ENCODE data around the gene IL26.

The IL26 gene, protein sequence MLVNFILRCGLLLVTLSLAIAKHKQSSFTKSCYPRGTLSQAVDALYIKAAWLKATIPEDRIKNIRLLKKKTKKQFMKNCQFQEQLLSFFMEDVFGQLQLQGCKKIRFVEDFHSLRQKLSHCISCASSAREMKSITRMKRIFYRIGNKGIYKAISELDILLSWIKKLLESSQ

GRCh38 chr12:68225576-68226476 is at the start of gene IL26:
TSS of gene IL26 (minus strand) at chr12:68225810. CDS start at chr12:68225756, 54 bp downstream.
- no peak for DNase-seq (ENCODE audit: low spot score)

DNA sequence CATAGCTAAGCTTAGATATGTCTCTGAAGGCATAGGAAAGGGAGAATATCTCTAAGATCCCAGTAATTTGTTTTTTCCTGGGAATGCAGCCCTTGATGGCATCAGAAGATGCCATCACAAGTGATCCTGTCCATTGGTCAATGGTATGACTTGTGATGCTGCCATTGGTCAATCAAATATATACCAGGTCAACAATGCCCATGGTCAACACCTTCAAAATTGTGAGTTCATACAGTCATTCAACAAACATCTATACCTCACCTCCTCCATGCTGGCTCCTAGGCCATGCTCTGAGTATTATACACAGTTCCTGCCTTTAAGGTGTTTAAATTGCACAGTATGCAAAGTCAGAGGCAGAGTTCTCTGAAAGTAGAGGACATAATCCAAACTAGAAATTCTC is 47.1 kb upstream of the IL26 start:
- DNase-seq (ENCODE audit: low spot score) = no peak

DNA sequence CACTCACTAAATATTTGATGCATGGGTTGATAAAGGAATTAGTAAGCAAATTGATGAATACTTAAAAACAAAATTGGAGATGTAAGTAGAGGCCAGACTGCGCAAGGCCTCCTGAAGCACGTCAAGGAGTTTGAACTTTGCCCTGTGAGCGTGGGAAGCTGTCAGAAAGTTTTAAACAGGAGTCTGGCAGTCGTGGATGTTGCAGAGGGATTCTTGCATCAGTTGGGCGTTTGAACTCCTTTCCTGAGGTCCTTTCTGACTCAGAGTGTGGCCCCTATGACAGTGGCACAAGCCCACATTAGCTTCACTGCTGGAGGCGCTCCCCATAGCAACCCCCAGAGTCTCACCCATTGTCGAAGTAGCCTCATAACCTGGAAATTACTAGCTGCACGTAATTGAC is 45.7 kb upstream of the IL26 start:
- DNase-seq (ENCODE audit: low spot score) = no peak

DNA sequence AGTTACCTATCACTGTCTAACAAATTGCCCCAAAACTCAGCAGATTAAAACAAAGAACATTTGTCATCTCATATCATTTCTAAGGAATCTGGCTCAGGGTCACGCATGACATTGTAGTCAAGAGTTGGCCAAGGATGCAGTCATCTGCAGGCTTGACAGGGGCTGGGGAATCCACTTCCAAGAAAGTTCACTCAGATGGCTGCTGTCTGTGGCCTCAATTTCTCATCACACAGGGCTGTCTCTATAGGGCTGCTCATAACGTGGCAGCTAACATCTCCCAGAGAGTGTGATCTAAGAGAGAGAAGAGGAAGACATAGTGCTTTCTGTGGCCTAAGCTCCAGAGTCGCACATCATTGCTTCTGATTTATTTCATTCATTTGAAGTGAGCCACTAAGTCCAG is 44.7 kb upstream of the IL26 start:
- no peak for DNase-seq (ENCODE audit: low spot score)

DNA sequence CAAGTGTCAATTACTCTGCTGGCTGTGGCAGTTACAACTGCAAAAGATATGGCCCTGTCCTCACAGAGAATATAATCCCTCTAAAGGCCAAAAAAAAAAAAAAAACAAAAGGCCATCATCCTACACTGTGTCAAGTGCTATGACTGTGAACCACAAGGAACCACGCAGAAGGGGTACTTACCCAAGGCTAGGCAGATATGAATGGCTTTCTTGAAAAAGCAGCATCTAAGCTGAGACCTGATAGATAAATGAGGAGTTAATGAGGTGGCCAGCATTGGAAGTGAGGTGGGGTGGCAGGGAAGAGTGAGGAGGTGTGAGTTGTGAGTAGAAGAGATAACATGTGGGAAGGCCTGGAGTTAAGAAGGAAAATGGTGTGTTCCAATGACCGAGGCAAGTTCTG is 44.2 kb upstream of the IL26 start:
- DNase-seq (ENCODE audit: low spot score) = no peak

DNA sequence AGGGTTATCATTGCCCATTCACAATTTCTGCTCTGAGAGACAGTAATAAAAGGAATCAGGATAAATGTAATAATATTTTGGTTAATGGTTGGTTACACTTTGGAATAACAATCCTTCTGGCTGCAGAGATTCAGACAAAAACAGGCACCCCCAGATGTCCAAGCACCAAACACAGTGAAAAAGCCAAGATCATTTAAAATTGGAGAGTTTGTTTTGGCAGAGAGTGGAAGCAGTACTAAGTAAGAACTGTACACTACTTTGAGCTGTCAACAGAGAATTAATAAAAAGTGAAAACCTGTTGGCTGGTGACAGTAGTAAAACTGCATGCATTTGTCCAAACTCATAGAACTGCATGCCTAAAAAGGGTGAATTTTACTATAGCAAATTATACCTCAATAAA is 43.4 kb upstream of the IL26 start:
- DNase-seq (ENCODE audit: low spot score) = no peak

GRCh38 chr12:68267892-68268396 is 42.3 kb upstream of the IL26 start:
- no peak for DNase-seq (ENCODE audit: low spot score)

DNA sequence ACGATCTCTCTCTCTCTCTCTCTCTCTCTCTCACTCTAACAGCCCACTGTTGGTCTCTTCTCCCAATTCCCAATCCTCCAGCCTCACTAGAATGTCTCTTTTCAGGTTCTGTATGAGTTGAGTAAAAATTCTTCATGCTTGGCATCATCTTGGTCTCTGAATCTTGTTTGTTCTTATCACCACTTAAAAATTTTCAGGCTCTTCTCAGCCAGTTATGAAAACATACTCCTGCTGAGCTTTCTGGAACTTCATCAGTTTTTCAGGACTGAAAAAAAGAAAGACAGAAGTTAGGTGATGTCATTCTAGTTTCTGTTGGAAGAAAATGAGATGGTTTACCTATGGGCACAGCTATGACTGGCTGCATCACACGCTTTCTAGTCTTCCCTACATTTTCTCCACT is 39.2 kb upstream of the IL26 start:
- no peak for DNase-seq (ENCODE audit: low spot score)

DNA sequence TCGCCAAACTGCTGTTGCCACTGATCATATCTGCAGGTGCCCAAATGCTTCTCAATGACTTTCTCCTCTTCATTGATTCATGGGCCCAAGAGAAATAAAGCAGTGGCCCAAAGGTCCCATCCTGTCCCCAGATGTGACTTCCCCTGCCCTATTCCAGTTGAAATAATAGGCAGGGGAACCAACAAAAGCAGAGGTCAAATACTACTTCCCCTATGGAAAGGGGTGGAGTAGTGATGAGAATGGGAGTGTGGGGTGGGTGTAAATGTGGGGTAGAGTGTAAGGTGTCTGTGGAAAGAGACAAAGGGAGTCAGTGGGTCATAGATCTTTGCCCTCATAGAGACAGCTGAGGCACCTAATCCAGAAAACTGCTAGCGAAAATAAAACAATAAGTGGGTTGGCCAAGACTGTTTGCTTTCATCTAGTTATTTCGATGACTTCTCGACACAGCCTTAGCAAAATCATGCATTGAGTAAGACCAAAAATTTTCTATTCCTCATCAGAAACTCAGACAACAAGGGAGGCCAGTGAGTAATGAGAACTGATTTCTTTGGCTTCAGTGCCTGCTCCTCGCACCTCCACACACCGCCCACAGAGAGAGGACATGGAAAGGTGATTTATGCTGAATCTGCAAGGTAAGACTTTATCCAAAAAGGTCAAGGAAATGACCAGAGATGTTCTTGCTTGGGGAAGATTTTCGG is 38.7 kb upstream of the IL26 start:
- DNase-seq (ENCODE audit: low spot score) = no peak

DNA sequence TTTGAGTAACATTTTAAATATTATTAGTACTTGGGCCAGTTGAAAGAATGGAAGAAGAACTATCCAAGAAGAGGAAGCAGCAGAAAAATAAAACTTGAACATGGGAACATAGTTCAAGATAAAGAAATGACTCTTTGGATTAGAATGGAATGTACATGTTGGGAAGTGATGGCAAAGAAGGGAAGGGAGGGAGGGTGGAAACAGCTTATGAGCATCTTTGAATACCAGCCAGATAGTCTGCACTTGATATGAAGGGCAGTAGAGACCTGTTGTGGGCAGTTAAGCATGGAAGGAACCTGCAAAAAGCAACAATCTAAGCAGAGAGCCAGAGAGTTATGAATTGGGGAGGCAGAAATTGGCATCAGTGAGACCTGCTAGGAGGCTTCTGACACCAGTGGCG is 37.8 kb upstream of the IL26 start:
- no peak for DNase-seq (ENCODE audit: low spot score)

GRCh38 chr12:68261896-68262295 is 36.3 kb upstream of the IL26 start:
- DNase-seq (ENCODE audit: low spot score) = no peak

DNA sequence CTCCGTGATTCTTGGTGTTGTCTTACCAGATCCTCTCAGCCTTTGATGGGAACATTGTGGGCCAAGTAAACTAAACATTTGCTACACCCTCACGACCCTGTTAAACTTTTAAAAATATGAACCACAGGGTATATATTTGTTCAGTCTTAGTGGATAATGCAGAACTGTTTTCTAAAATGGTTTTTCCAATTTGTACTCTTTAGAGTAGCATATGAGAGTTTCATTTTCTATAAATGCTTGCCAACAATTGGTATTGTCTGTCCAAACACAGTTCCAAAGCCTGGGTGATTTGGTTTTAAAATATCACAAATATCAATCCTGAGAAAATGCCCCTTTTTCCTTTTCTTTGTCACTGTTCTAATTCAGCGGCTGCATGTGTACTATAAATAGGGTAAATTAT is 34.5 kb upstream of the IL26 start:
- no peak for DNase-seq (ENCODE audit: low spot score)

GRCh38 chr12:68259318-68259940 is 33.8 kb upstream of the IL26 start:
- DNase-seq (ENCODE audit: low spot score) = no peak

DNA sequence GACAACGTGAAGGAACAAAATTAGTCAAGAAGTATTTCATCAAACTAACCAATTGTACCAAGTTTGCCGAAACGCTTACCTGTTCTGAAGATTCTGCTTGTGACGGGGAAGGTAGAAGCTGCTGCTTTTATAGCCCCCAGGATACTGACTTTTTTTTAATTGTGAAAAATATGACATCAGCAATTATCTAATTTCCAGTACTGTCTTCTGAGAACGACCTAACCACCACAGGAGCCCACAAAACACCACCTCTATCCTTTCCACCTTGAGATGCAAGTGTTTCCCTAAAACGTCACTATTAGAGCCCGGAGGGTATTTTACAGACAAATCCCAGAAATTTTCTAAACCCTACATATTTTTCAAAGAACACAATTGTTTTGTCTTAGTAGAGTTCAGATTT is 27.9 kb upstream of the IL26 start, which contains the start of gene IL22:
TSS of gene IL22 (minus strand) at position 101 of the 400 bp plus-strand sequence. CDS start 156 bp downstream, outside the sequence.
- DNase-seq (ENCODE audit: low spot score) = no peak

DNA sequence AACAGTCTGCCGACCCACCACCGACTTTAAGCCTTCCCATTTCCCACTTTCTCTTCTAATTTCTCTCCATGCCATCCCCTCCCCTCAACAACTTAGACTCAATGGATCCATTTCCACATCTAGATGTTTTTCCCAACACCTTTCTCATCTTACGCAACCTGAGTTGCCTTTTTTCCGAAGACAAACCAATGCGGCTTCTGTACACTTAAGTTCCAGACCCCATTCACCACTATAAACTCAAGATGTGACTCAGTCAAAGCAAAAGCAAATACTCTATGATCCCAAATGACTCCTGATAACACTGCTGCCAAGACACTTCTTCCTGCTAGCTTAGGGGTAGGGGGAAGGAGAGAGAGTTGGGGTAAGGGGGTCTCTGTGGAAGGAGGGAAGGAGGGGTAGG is 26.5 kb upstream of the IL26 start:
- DNase-seq (ENCODE audit: low spot score) = no peak

- DNase-seq (ENCODE audit: low spot score) = no peak
These were observed 24.8 kb upstream of the IL26 start for GRCh38 chr12:68250454-68250853.

DNA sequence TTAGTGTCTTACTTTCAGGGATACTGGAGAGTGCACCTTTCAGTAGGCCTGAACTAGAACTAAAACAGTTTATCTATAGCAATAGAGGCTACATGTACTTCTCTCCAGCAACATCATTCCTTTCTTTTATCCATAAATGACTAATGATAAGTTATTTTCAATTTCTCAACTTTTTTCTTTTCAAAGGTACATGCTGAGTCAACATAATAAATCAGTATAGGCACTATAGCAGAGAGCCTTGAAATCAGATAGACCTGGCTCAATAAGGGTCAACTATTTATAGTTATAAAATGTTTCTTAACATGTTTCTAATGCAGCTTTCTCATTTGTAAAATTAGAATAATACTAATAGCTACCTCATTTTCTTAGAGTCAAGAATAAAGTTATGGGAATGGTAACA is 22.2 kb upstream of the IL26 start:
- DNase-seq (ENCODE audit: low spot score) = no peak

DNA sequence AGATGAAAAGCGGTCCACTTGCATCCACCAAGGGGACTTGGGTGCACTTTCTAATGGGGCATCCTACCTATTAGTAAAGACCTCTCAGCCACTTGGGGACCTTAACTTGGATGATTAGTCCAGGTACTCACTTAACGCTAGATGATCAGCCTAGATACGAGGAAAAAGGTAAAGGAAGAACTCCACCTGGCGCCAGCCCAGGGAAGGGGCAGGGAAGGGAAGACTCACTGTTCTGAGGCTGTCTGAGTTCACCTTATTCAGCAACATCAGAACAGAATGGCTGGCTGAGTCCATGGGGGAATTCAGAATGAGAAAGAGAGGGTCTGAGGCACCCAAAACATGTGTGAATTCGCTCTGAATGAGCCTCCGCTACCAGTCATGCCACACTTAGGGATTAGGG is 20.7 kb upstream of the IL26 start:
- no peak for DNase-seq (ENCODE audit: low spot score)

DNA sequence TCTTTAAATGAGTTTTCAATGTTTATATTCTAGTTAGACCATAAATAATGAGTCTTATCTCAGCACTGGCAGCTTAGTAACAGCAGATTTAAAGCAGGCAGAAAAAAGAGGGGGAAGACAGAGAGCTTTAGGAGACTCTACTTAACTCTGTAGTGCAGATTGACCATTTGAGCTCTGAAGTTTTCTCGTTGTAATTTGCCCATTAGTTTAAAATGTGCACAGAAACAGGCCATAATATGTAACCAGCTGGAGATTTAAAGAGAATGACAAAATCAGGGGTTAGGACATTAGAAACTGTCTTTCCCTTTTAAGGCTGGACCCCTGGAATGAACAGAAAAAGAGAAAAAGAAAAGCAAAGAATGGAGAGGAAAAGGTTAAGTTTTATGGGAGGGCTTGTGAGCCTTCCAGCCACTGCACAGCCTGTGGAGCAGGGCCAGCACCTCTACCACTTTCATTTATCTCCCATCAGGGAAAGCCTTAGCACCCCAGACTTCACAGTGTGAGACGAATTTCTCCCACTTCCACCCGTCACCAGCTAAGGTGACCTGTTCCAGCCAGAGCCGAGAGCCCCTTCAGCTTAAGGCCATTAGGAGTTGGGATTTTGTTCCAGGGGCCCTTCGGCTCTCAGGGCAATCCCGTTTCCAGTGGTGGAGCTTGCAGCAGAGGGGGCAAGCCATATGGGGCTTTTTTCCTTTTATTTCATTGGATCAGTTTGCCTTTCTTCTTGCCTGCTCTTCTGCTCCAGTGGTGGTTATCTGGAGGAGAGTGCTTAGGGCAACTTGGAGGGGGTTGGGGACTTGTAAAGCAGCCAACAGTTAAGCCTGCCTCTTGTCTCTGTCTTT is 19.8 kb upstream of the IL26 start:
- no peak for DNase-seq (ENCODE audit: low spot score)

GRCh38 chr12:68242777-68243176 is 17.2 kb upstream of the IL26 start:
- DNase-seq (ENCODE audit: low spot score) = no peak

DNA sequence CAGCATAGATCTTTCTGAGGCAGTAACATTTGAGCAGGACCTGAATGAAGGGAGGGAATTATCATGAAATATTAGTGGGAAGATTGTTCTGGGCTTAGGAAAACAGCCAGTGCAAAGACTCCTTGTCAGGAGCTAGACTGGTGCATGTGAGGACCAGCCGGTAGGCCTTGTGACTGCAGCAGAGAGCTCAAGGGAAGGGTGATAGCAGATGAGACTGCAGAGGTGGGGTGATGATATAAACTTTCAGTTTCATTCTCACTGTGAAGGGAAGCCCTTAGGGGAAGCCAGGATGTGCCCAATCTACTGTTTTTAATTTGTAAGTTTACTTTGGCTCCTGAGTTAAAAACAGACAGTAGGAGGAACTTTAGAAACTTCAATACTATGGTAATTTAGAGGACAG is 15.4 kb upstream of the IL26 start:
- DNase-seq (ENCODE audit: low spot score) = peak; percentile 57

Measured in pons (tissue), 1 donor.